Raji (cell line): ENCODE results near the gene ZBTB20.

Experiments used
- POLR2A ChIP-seq: IDR thresholded peaks from 2 replicates; pipeline ENCODE4 v1.6.1; 2011; ENCODE audit warnings: low read depth, low read length, control low read depth; ENCODE audit not compliant: insufficient read depth

ZBTB20 gene

DNA sequence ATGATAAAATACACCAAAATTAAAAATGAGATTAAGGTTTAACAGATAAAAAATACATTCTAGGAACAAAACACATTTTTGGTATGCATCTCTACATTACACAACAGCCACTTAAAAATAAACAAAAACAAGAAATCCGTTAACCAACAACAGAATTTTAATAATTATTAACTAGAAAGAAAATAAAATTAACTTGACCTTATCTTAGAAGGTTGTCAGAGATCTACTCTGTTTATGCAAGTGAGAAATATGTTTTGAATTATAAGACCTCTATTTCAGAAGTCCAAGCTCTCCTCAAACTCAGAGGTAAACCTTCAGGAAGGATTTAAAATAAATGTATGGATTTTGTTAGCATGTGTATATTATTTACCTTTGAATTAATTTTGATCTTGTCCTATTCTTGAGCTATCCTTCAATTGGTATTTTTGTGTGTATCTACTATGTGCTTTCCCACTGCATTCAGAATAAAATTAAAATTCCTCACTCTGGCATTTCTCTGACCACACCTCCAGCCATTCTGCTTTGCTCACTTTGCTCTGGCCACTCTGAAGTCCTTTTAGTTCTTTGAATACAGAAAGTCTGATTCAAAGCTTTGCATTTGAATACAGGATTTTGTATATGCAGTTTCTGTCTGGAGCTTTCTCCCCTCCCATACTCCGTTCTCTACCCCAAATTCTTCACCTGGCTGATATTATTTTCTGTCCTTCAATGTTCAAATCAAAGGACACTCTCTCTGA lies 352.0 kb downstream of the ZBTB20 start:
- no peak for TF ChIP-seq POLR2A

DNA sequence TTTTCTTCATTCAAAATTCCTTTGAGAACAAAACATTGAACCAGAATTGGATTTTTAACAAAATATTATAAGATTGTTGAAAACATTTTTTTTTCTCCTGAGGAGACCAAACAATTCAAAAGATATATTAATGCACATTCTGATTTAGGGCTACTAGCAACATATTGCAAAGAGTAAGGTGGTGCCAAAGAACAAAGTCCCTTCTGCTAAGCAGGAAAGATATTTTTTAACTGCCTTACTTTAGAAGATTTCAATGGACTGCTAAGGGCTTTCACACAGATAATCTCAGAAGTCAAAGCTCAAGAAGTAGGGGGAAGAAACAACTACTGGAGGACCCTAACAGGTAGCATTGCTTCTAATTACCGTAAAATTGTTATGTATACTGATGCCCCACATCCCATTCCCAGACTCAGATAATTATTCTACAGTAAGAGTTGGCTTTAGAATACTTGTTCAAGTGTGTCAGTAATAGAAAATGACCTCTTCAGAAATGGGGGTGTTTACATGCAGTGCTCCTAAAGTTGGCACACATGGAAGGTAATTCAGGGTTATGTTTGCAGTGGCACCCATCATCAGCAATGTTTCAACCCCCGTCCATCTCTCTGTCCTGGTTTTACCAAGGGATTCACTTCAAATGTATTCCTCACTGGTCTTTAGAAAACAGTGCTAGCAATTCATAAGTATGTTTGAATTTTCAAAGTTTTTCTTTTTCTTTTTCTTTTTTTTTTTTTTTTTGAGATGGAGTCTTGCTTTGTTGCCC lies 354.7 kb downstream of the ZBTB20 start:
- TF ChIP-seq POLR2A, result no peak

DNA sequence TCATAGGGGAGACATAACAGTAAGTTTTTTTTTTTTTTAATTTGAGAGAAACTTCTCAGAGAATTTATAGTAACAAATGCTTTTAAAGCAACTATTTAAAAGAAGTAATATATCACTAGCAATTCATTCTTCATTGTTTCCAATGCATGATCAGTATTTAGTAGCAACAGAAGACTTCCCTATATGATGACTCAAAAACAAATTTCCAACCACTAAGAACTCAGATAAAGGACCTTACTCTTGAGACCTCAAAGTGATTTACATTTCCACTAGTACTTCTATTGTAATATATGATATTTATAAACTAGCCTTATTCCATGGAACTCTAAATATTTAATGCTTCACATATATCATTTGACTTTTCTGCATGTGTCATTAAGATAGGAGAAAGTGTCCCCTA lies 356.3 kb downstream of the ZBTB20 start:
- TF ChIP-seq POLR2A, result no peak

DNA sequence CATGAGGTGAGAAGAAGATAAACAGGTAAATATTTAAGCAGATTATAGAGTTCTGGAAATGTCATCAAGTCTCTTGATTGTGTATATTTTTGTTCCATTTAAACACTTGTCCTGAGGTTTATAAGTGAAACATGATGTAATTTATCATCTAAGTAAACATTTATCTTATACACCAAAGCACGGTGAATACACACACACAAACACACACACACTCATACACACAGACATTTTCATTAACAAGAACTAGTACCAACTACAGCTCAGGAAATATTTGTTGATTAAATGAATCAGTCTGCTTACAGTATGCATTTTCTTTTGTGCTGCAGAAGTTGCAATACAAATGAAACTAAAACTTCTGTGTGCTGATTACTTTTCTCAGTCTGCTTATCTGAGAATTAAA lies 357.3 kb downstream of the ZBTB20 start:
- no peak for TF ChIP-seq POLR2A

DNA sequence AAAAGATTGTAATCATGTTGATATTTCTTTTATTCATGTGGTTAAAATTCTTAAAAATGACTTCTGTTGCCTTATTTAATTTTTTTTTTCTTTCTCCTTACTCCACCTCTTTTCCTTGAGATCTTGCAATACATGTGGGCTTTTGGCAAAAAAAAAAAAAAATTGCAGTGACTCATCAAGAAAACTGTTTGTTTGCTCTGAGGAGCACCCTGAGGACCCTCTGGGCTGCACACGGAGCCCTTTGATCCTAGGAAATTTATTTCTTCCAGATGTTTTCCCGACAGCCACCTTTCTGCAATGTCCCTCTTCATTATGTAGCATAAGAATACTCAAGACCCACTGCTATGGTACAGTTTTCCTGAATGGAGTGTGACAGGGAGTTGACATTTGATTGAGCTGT lies 371.7 kb downstream of the ZBTB20 start:
- no peak for TF ChIP-seq POLR2A

DNA sequence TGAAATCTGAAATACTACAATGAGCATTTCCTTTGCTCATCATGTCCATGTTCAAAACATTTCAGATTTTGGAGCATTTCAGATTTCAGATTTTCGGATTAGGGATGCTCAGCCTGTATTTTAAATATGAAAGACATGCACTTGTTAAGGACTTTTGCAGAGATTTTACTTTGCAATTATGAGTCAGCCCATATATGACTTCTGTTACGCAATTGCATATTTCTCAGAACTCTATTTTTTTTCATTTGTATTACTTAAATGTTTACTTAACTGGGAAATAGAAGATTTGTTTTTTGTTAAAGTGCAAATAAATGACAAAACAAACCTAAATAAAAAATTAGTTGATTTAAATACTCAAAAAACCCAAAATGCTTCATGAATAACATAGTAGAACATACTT lies 376.2 kb downstream of the ZBTB20 start:
- no peak for TF ChIP-seq POLR2A

DNA sequence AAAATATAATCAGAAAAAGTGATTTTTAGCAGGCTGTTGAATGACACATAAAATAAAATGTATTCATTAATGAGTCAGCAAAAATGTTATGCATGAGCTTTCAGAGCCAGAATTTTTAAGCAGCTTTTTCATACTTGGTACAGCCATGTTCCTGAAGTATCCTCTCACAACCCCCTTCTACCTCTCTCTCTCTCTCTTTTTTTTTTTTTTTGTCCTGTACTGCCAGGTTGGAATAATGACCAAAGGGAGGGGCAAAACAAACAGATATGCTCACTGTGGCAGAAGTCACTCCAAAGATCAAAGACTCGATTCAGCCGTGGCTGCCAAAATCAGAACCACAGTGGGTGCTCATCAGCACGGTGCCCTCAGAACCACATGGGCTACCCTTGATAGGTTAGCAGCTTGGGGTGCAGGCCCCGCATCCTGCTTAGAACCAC lies 383.0 kb downstream of the ZBTB20 start:
- no peak for TF ChIP-seq POLR2A

DNA sequence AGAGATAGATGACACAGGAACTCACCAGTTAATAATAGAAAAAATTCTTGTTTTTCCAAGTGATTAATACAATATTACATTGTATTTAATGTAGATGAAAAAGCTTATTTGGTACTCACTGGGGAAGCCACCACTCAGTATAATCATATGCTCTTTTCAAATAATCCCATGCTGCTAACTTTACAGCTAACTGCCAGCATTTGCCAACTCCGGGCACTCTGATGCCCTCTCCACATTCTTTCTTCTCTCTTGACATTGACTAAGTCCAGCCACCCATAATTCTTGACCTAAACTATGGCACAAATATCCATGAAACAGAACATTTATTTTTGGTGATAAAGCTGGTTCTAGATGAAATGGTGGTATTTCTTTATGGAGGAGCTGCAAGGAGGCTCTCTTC lies 384.9 kb downstream of the ZBTB20 start:
- no peak for TF ChIP-seq POLR2A

DNA sequence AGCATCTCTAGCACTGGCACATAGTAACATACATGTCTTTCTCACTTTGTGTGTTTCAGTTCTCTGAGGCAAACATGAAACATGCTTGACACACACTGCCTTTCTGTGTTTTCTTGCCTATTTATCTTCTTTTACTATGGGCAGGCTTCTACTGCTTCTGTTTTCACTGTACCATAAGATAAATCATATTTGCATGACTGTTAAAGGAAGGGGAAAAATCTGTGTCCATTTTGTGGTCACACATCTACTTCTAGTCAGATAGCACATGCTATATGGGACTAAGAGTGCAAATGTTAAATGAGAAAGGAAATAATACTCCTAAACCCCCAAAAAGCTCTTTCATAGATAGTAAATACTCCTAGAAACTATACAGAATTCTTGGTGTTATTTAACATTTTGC lies 386.4 kb downstream of the ZBTB20 start:
- TF ChIP-seq POLR2A, result no peak

DNA sequence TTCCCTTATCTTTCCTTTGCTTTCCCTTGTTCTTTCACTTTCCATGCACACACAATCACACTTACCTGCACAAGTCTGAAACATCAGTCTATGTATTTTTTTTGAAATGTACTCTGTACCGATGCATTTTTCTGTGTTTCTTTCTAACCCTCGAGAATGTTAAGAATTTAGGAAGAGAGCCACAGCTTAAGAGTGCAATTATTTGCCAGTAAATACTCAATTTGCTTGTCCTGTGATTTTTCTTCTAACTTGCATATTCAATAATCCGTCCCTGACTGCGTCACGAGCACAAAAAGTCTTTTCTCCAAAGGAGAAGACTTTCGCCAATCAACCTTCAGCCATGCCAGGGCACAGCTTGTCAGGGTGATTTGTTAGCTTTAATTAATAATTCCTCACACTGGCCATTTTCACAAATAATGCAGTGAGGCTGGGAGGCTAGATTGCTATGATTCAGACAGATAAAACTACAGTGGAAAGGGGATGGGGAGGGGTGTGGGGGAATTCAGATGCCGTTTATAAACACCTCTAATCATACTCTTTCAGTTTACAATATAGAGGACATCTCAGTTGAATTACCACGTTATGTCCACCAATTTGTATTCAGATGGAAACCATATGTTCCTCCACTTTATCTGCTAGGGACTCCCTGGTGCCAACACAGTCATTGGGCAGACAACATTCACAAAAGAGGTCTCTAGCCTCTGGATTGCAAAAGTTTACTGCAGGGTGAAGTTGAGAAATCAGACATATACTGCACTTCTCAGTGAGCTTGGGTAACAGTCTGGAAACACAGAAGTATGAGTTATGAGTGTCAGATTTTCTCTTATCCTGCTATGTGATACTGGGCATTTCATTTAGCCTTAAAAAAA lies 388.0 kb downstream of the ZBTB20 start:
- TF ChIP-seq POLR2A, result no peak

DNA sequence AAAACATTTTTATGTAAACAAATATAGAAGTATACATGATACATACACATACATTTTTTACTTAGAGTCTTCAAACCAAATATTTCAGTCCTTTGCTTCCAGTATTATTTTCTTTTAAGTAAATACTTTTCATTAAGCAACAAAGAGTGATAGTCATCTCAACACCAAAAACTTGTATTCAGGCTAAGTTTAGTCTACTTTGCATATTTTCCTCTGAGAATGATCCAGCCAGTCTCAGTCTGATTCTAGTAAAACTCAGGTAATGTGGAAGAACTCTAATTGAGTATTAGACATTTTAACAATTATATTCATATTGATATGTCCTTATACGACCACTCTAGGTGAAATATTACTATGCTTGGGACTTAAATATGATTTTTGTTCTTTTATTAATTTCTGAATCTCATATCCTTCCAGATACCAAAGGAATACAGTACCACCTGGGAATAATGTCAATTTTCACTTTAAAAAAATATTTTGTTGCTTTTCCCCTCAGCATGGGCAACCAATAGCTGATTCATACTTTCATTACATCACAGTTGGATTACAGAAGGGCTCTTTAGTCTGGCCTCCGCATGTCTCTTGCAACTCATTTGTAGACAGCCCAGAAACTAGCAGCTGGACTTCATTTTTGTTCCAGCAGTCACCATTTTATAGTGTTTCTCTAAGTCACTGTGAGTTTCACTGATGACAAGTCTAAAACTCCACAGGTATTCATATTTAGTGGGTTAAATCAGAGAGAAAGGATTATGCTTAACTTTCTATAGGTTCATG lies 390.4 kb downstream of the ZBTB20 start:
- no peak for TF ChIP-seq POLR2A

DNA sequence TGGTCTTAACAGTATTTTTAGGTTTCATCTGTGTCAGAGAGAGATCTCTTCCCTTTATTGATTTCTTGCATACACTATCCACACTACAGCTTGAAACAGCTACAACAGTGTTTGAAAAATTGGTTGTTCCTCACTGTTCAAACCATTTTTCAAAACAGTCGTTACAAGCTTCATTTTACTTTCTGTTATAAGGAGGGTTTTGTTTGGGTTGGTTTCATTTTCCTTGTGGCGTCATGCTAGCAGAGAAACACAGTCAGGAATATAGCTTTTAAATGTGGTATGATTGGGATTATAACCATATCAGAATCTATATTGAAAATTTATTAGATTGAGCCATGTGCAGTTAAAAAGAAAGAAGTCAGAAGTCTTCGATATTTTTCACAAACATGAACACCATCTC lies 400.6 kb downstream of the ZBTB20 start:
- TF ChIP-seq POLR2A, result no peak

DNA sequence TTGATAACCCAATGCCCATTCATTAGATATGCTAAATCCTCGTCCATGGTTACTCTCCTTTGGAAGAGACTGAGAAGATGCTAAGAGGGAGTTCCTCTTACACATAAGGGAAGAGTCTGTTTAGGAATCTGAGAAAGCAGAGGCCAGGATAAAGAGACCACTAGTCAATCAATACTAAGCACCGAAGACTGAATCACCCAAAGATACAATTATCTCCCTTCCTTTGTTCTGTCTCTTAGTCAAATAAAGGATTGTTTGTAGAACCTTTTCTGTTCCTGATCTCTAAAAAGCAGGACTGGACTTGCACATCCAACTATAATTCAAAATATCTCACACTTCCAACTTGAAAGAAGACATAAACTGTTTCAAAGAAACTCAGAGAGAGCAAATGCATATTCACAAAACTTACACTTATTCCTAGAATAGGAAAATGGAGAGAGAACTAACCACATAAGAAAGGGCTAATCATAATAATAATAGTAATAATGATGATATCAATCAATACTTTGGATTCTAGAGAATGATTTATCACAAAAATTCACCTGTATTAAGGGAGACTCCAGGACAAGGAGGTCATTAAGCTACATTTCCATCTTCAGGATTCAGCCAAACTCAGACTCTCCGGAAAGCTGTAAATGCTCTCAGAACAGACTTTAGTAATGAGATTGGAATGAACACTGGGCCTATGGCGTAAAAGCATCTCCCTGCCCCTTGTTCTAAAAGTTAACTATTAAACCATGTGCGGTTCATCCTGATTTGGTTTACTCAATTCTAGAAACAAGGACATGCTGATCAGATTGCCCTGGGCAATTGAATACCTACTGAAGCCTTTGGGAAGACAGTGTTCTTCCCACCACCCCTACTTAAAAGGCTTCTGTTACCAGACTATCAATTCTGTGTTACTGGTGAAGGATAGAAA lies 401.5 kb downstream of the ZBTB20 start:
- TF ChIP-seq POLR2A, result no peak
